Breast epithelium (tissue), 3 donors: ENCODE data around the gene COL6A6.

Experiments used
- CTCF ChIP-seq, 3 donors: fragments of 450-650 bp; IDR thresholded peaks; one replicate each; pipeline ENCODE4 v1.5.1; 2016 to 2017; ENCODE audit warnings: antibody characterized with exemption in 3 of 3, mild to moderate bottlenecking in 3 of 3, moderate library complexity in 3 of 3
- POLR2AphosphoS5 ChIP-seq, 3 donors: sonication (generic); formaldehyde crosslinking; IDR thresholded peaks; one replicate each; pipeline ENCODE4 v1.6.1; 2017; ENCODE audit warnings: antibody characterized with exemption in 3 of 3

GRCh38 chr3:130528120-130528519 is 11.1 kb downstream of the COL6A6 start:
- TF ChIP-seq POLR2AphosphoS5 (IDR thresholded peaks at IDR 0.05) = no peak
- TF ChIP-seq CTCF (IDR thresholded peaks at IDR 0.05) = no peak
